OCI-LY7 (cell line): ENCODE results near the gene SRCAP. TPM values are rescaled to one million over a fixed set of nuclear protein-coding genes. Genes with fewer than 3 reads are reported as not detected.

Experiments
- BruUV-seq: library from RNA; stranded (reverse); fragments of 400-500 nt; replicated peaks from 2 replicates; lab custom pipeline; 2021; lab: Mats Ljungman, UMichigan
- CTCF ChIA-PET: fragments of 300-600 bp; sonication (Branson Sonifier 250); formaldehyde crosslinking; loops from one replicate; lab custom pipeline; 2022; ENCODE audit warnings: antibody characterized with exemption; ENCODE audit not compliant: unreplicated experiment; lab: Charles Lee
- POLR2A ChIA-PET: fragments of 300-600 bp; sonication (Branson Sonifier 250); formaldehyde crosslinking; loops from one replicate; lab custom pipeline; 2022; ENCODE audit warnings: antibody characterized with exemption; lab: Charles Lee
- DNase-seq: peaks from one replicate; pipeline ENCODE4 v3.0.0-alpha.2; 2015; ENCODE audit warnings: low spot score
- H2AFZ ChIP-seq: fragments of 200-600 bp; sonication (generic), shearing (Covaris generic); 2 replicates; pipeline ENCODE4 v1.6.1; 2014; ENCODE audit warnings: mild to moderate bottlenecking, antibody characterized with exemption, low read length, moderate library complexity
- H3K27ac ChIP-seq: fragments of 200-600 bp; sonication (generic); 2 replicates; pipeline ENCODE4 v1.5.1; 2014; ENCODE audit warnings: mixed run types, low read depth, mild to moderate bottlenecking, moderate library complexity, low read length, inconsistent platforms; ENCODE audit not compliant: poor library complexity, severe bottlenecking
- H3K36me3 ChIP-seq: fragments of 200-600 bp; sonication (generic); 2 replicates; pipeline ENCODE4 v1.6.1; 2014; ENCODE audit warnings: mild to moderate bottlenecking, antibody characterized with exemption, low read length, moderate library complexity, mixed read lengths; ENCODE audit not compliant: insufficient read depth
- H3K4me1 ChIP-seq: fragments of 200-600 bp; sonication (generic); 2 replicates; pipeline ENCODE4 v1.5.1; 2014; ENCODE audit warnings: mild to moderate bottlenecking, low read length; ENCODE audit not compliant: insufficient read depth, poor library complexity, severe bottlenecking
- H3K4me2 ChIP-seq: fragments of 200-600 bp; sonication (generic); 2 replicates; pipeline ENCODE4 v1.6.1; 2014; ENCODE audit warnings: mild to moderate bottlenecking, low read length
- H3K4me3 ChIP-seq: fragments of 200-600 bp; sonication (generic); 2 replicates; pipeline ENCODE4 v1.5.1; 2014; ENCODE audit warnings: mild to moderate bottlenecking, low read depth, low read length; ENCODE audit not compliant: poor library complexity, severe bottlenecking
- H3K79me2 ChIP-seq: fragments of 200-600 bp; sonication (generic); 2 replicates; pipeline ENCODE4 v1.6.1; 2016; ENCODE audit warnings: low read depth, mild to moderate bottlenecking, low read length, moderate library complexity, mixed read lengths; ENCODE audit not compliant: insufficient read depth
- H3K9me2 ChIP-seq: fragments of 200-600 bp; sonication (generic); 2 replicates; pipeline ENCODE4 v1.6.1; 2016; ENCODE audit warnings: mild to moderate bottlenecking, low read length, mixed read lengths; ENCODE audit not compliant: insufficient read depth
- H3K9me3 ChIP-seq: fragments of 200-600 bp; sonication (generic); 2 replicates; pipeline ENCODE4 v1.6.1; 2014; ENCODE audit warnings: mild to moderate bottlenecking, mixed run types, low read length, mixed read lengths
- H4K20me1 ChIP-seq: fragments of 200-600 bp; sonication (generic); 2 replicates; pipeline ENCODE4 v1.6.1; 2014; ENCODE audit warnings: mild to moderate bottlenecking, antibody characterized with exemption, low read length, moderate library complexity, mixed read lengths; ENCODE audit not compliant: insufficient read depth
- EZH2phosphoT487 ChIP-seq: fragments of 200-600 bp; sonication (generic); IDR thresholded peaks from 2 replicates; pipeline ENCODE4 v1.6.1; 2018; ENCODE audit warnings: low read depth, borderline replicate concordance, mild to moderate bottlenecking, mixed run types, antibody characterized with exemption, low read length, moderate library complexity, mixed read lengths
- intact Hi-C: fragments of 100-400 bp; cut with micrococcal nuclease; formaldehyde crosslinking; loops from one replicate; pipeline ENCODE4 v1.10.0; 2022; ENCODE audit not compliant: unreplicated experiment
- total RNA-seq, 2 experiments: library from RNA; depleted of rRNA in 1 of 2; stranded (reverse); fragments of >200 nt in 1 of 2; shearing (Covaris generic) in 1 of 2; gene quantifications; 2 replicates each; pipeline ENCODE4 v1.2.3, GENCODE V29; 2014 to 2022
- TF ChIP-seq, protein P1 (sequence below): fragments of 200-600 bp; sonication (generic); conservative IDR thresholded peaks from 2 replicates; pipeline ENCODE4 v1.5.1; 2014; ENCODE audit warnings: mild to moderate bottlenecking, antibody characterized with exemption, low read length, moderate library complexity, mixed read lengths

SRCAP gene
- total RNA-seq, 2 experiments from 2014 or later = 41.8 to 93.7 TPM

GRCh38 chr16:30711712-30712111 lies 12.7 kb downstream of the SRCAP start:
- Histone ChIP-seq H2AFZ (no peak overlapping the region), H3K79me2 (0 out of 2 replicates have a peak, but pooled peaks cover 3% of the 10 kb centered on the region), H3K36me3 (peaks cover 95% of the 10 kb centered on the region), H3K27ac (no peak overlapping the region), H3K4me3 (no peak overlapping the region), H3K9me2 (no peaks in the 10 kb centered on the region), H4K20me1 (no peaks in the 10 kb centered on the region), H3K9me3 (no peaks in the 10 kb centered on the region), H3K4me1 (no peaks in the 10 kb centered on the region), H3K4me2 (no peak overlapping the region)
- no peak for DNase-seq
- TSS peak; percentile 82 for BruUV-seq
- ChIA-PET POLR2A (interaction anchor here (0.6 to 1.0 kb wide), 3 partner anchors 14 to 154 kb away, joined by 3 to 9 read pairs (median 3); no protein-coding TSS in a partner anchor), CTCF (no interaction called here)
- intact Hi-C loops = no loop called here
- TF ChIP-seq EZH2phosphoT487 = no peak
- TF ChIP-seq, protein P1, sequence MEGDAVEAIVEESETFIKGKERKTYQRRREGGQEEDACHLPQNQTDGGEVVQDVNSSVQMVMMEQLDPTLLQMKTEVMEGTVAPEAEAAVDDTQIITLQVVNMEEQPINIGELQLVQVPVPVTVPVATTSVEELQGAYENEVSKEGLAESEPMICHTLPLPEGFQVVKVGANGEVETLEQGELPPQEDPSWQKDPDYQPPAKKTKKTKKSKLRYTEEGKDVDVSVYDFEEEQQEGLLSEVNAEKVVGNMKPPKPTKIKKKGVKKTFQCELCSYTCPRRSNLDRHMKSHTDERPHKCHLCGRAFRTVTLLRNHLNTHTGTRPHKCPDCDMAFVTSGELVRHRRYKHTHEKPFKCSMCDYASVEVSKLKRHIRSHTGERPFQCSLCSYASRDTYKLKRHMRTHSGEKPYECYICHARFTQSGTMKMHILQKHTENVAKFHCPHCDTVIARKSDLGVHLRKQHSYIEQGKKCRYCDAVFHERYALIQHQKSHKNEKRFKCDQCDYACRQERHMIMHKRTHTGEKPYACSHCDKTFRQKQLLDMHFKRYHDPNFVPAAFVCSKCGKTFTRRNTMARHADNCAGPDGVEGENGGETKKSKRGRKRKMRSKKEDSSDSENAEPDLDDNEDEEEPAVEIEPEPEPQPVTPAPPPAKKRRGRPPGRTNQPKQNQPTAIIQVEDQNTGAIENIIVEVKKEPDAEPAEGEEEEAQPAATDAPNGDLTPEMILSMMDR = no peak

DNA sequence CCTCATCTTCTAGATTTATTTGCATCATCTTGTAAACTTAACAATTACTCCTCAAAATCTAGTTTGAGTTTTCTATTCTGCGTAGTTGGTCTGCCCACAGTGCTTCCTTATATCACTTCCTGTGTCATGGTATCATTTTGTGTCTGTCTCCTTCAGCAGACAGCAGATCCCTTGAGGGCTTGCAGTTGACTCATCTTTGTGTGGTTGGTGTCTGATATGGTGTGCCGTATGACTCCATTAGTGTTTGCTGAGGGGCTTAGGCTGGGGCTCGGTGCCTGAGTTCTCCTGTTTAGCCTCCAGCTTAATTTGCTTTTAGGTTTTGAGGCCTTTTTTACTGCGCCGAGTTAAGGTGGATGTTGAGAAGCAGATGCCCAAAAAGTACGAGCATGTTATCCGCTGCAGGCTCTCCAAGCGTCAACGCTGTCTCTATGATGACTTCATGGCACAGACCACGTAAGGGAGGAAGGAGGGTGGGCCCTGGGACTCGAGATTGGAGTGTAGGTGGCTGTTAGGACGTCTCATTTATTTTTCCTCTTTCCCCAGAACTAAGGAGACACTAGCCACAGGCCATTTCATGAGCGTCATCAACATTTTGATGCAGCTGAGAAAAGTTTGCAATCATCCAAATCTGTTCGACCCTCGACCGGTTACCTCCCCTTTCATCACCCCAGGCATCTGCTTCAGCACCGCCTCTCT lies 16.9 kb downstream of the SRCAP start:
- H4K20me1 ChIP-seq = no peaks in the 10 kb centered on the region
- intact Hi-C loops = no loop called here
- DNase-seq = no peak
- peaks cover 92% of the 10 kb centered on the region for H3K36me3 ChIP-seq
- H3K79me2 ChIP-seq = 0 out of 2 replicates have a peak, but pooled peaks cover 10% of the 10 kb centered on the region
- no peaks in the 10 kb centered on the region for H3K9me3 ChIP-seq
- H3K4me2 ChIP-seq = no peak overlapping the region
- ChIA-PET POLR2A (no interaction called here), CTCF (no interaction called here)
- no peak overlapping the region for H3K4me3 ChIP-seq
- no peaks in the 10 kb centered on the region for H3K9me2 ChIP-seq
- no TSS peak for BruUV-seq
- H3K27ac ChIP-seq = no peak overlapping the region
- no peak overlapping the region for H2AFZ ChIP-seq
- no peaks in the 10 kb centered on the region for H3K4me1 ChIP-seq
- TF ChIP-seq, protein P1 = no peak
- no peak for TF ChIP-seq EZH2phosphoT487

DNA sequence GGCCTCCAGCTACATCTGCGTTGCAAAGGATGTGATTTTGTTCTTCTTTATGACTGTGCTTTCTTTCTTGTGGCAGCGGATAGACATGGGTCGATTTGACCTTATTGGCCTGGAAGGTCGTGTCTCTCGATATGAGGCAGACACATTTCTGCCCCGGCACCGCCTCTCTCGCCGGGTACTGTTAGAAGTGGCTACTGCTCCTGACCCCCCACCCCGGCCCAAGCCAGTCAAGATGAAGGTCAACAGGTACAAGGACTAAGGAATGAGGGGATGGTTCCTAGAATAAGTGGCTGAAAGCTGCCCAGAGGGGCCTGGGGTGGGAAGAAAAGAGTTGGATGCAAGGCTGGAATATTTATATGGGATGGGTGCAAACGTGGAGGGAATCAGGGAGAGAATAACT lies 21.1 kb downstream of the SRCAP start:
- no peak for DNase-seq
- no peaks in the 10 kb centered on the region for H3K4me1 ChIP-seq
- 0 out of 2 replicates have a peak, but pooled peaks cover 10% of the 10 kb centered on the region for H3K79me2 ChIP-seq
- no peak overlapping the region for H3K27ac ChIP-seq
- TF ChIP-seq EZH2phosphoT487 = no peak
- TF ChIP-seq, protein P1 = no peak
- no TSS peak for BruUV-seq
- CTCF ChIA-PET = interaction anchor here (0.6 kb wide), 2 partner anchors 29 to 51 kb away, joined by 3 to 5 read pairs; no protein-coding TSS in a partner anchor
- H3K36me3 ChIP-seq = peaks cover 96% of the 10 kb centered on the region
- H3K4me3 ChIP-seq = no peak overlapping the region
- no peaks in the 10 kb centered on the region for H3K9me2 ChIP-seq
- no peaks in the 10 kb centered on the region for H3K9me3 ChIP-seq
- no peaks in the 10 kb centered on the region for H4K20me1 ChIP-seq
- H3K4me2 ChIP-seq = no peak overlapping the region
- H2AFZ ChIP-seq = no peak overlapping the region
- intact Hi-C loops = no loop called here
- POLR2A ChIA-PET = no interaction called here
